Astrocyte (in vitro differentiated cells and primary cell): ENCODE data around the gene TFF3.

Experiments
- EZH2 ChIP-seq: IDR thresholded peaks from 2 replicates; pipeline ENCODE4 v1.6.1; 2012; ENCODE audit warnings: mild to moderate bottlenecking, low read length, inconsistent platforms; ENCODE audit not compliant: insufficient read depth
- TF ChIP-seq, protein P1 (sequence below): IDR thresholded peaks from 2 replicates; pipeline ENCODE4 v1.5.1; 2011; ENCODE audit warnings: low read depth, mild to moderate bottlenecking, inconsistent platforms, low read length, moderate library complexity; ENCODE audit not compliant: insufficient read depth

DNA sequence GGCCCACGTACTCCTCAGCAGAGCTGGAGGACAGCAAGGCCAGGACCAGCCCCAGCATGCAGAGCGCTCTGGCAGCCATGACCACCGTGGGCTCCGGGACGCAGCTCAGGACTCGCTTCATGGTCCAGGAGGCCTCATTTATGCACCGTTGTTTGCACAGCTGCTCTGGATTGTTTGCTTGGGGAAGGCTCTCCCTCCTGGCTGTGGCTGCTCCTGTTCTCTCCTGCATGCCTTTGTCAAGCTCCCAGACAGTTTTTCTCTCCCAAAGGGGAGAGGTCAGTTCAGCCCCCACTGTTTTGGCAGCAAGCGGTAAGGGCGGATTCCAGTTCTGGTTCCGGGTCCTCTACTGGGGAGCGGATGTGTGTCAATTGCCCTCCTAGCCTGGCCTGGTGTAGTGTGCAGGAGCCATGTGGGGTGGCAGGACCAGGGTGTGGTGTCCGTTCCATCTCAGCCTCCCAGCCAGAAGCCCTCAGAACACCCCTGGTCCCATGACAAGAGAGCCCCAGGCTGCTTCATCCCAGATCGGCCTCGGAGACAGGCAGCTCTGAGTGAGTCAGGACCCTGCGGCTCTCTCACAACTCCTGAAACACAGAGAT is at the start of gene TFF3:
- TF ChIP-seq, protein P1, sequence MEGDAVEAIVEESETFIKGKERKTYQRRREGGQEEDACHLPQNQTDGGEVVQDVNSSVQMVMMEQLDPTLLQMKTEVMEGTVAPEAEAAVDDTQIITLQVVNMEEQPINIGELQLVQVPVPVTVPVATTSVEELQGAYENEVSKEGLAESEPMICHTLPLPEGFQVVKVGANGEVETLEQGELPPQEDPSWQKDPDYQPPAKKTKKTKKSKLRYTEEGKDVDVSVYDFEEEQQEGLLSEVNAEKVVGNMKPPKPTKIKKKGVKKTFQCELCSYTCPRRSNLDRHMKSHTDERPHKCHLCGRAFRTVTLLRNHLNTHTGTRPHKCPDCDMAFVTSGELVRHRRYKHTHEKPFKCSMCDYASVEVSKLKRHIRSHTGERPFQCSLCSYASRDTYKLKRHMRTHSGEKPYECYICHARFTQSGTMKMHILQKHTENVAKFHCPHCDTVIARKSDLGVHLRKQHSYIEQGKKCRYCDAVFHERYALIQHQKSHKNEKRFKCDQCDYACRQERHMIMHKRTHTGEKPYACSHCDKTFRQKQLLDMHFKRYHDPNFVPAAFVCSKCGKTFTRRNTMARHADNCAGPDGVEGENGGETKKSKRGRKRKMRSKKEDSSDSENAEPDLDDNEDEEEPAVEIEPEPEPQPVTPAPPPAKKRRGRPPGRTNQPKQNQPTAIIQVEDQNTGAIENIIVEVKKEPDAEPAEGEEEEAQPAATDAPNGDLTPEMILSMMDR, result no peak
- TF ChIP-seq EZH2, result no peak
